Muscle of back (tissue), 13 donors: ENCODE results near the gene CDC42BPA. TPM values are rescaled to one million over a fixed set of nuclear protein-coding genes. Genes with fewer than 3 reads are reported as not detected.
"Not testable (repeated sequence)": the region's sequence is repeated elsewhere in the genome, so short reads cannot be mapped to it uniquely, and the experiment has no call there.

Source experiments
- DNase-seq, 3 donors: peaks; one replicate each; pipeline versions ENCODE4 v3.0.0 to v3.0.0-alpha.2; 2013
- long read RNA-seq, 9 donors: transcript quantifications; one replicate each; lab custom pipeline, GENCODE V29; 2026
- polyA plus RNA-seq, 10 donors: library from polyadenylated mRNA; unstranded; fragments of 120-200 nt; gene quantifications; one replicate each; pipeline ENCODE4 v1.2.1, GENCODE V29; 2013; ENCODE audit not compliant: insufficient read length in 10 of 10

The CDC42BPA gene, protein sequence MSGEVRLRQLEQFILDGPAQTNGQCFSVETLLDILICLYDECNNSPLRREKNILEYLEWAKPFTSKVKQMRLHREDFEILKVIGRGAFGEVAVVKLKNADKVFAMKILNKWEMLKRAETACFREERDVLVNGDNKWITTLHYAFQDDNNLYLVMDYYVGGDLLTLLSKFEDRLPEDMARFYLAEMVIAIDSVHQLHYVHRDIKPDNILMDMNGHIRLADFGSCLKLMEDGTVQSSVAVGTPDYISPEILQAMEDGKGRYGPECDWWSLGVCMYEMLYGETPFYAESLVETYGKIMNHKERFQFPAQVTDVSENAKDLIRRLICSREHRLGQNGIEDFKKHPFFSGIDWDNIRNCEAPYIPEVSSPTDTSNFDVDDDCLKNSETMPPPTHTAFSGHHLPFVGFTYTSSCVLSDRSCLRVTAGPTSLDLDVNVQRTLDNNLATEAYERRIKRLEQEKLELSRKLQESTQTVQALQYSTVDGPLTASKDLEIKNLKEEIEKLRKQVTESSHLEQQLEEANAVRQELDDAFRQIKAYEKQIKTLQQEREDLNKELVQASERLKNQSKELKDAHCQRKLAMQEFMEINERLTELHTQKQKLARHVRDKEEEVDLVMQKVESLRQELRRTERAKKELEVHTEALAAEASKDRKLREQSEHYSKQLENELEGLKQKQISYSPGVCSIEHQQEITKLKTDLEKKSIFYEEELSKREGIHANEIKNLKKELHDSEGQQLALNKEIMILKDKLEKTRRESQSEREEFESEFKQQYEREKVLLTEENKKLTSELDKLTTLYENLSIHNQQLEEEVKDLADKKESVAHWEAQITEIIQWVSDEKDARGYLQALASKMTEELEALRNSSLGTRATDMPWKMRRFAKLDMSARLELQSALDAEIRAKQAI (N-terminal part only)
- 10 to 100 TPM; 27.0 to 36.1 (median 31.9) TPM for polyA plus RNA-seq
- long read RNA-seq, donor 1, partial matches to known transcripts = 0 of 2 reads
- long read RNA-seq, donor 1, other reads (novel, unspliced or antisense) = 0 of 2 reads
- long read RNA-seq, donor 2 = 0 reads
- long read RNA-seq, donor 3 = 0 reads
- long read RNA-seq, donor 4, partial matches to known transcripts = 0 of 1 reads
- long read RNA-seq, donor 4, other reads (novel, unspliced or antisense) = 0 of 1 reads
- long read RNA-seq, donor 5 = 0 reads
- long read RNA-seq, donor 6, partial matches to known transcripts = 0 of 1 reads
- long read RNA-seq, donor 6, other reads (novel, unspliced or antisense) = 0 of 1 reads
- long read RNA-seq, donor 7, partial matches to known transcripts = 0 of 1 reads
- long read RNA-seq, donor 7, other reads (novel, unspliced or antisense) = 0 of 1 reads
- long read RNA-seq, donor 8, partial matches to known transcripts = 5 of 5 reads
- long read RNA-seq, donor 8, other reads (novel, unspliced or antisense) = 0 of 5 reads
- long read RNA-seq, donor 9 = 0 reads

DNA sequence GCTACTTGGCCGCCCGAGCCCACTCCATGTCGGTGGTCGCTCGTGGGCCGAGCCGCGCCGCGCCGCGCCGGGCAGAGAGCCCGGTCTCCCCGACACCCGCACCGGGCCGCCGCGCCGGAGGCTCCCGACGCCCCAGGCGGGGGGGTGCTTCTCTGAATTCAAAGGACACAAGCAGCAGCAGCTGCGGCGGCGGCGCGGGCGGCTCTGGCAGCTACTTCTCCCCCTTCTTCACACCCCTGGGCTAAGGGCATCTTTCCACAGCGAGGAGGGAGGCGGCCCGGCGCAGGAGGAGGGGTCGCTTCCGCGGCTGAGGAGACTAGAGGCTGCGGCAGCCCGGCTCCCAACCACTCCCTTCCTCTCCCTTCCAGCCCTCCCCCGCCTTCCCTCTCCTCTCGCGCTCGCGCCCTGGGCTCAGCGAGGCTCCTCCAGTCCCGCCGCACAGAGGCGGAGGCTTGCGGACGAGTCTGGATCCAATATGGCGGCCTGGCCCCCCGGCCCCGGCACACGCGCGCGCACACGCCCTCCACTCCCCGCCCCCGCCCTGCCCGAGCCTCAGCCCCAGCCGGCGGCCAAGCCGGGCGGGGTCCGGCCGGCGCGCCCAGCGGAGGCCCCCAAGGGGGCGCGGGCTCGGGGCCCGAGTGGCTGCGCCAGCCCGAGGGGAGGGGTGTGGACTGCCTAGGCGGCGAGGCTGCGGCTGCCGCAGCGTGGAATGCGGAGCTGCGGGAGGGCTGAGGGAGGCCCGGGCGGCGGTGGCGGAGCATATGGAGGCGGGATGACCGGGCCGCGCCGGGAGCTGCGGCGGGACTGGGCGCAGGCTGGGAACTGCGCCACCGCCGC, at the start of gene CDC42BPA:
CDC42BPA (minus strand) TSS at position 477 of the 837 bp plus-strand sequence. CDS start 1,310 bp downstream, outside the sequence.
- peak; percentile 87 to 96 (median 90) for DNase-seq

DNA sequence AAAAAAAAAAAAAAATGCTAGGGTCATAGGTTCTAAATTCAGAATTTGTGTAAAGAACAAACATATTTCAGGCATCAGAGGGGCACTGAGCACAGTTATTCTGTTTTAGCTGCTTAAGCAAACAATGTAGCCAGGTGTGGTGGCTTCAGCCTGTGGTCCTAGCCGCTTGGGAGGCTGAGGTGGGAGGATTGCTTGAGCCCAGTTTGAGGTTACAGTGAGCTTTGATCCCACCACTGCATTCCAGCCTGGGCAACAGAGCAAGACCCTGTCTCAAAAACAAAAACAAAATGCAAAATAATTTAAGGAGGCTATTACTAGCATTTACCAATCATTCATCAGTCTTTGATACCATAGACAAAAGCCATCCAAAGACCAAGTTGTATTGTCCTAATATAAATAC, 49.7 kb upstream of the CDC42BPA start:
- DNase-seq = no peak

DNA sequence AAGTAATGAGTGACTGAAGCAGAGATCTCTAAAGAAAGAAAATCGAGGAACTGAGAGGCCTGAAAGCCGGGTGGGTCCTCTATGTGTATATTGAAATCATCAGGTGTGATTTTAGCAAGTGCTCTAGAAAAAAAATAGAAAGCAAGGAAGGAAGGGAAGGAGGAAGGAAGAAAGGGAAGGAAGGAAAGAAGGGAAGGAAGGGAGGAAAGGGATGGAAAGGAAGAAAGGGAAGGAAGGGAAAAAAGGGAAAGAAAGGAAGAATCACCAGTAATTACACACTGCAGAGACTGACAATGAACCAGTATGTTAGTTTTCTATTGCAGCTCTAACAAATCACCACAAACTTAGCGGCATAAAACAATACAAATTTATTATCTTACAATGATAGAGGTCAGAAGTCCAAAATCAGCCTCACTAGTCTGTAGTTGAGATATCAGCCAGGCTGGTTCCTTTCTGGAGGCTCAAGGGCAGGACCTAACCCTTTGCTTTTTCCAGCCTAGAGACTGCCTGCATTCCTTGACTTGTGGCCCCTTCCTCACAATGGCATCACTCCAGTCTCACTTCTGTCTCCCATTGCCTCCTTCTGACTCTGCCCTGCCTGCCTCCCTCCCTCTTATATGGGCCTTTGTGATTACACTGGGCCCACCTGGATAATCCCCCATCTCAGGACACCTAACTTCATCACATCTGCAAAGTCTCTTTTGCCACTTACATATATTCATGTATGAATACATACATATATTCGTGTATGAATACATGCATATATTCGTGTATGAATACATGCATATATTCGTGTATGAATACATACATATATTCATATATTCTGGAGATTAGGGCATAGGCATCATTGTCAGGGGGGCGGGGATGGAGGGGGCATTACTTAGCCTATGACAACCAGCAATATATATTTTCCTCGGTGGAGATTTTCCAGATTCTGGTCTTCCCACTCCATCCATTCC, 47.5 kb upstream of the CDC42BPA start:
- no peak for DNase-seq

DNA sequence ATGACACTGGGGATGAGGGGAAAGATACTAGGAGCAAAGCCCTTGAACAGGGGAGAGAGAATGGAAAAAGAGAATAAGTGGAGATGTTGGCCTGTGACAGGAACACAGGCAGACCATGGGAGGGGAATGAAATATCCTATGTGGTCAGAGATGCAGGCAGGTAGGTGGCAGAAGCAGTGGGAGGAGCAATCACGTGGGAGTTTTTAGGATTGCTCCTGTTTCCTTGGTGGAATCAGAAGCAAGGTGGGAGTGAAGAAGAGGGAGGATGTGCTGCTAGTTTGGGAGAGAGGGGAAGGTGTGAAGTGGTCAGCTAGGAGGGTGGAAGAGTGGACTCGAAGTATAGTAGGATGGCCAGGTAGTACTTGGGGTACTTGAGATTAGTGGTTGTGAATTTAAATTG, 46.4 kb upstream of the CDC42BPA start:
- DNase-seq = no peak

- DNase-seq = no peak
These were observed 45.5 kb upstream of the CDC42BPA start for GRCh38 chr1:227363825-227364224.

DNA sequence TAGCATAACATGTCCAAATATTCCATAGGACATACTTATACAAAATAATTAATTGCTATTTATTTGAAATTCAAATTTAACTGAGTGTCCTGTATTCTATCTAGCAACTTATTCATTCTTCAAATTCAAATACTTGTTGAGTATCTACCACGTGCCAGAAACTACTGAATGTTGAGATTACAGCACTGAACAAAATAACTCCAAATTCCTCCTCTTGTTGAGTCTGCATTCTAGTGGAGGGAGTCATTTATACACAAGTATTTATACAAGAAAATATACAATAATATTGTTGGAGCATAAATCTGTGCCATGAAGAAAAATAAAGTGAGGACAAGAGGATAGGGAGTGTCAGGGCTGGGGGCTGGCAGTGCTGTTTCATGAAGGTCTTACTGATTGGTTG, 43.7 kb upstream of the CDC42BPA start:
- no peak for DNase-seq

- no peak for DNase-seq
These were observed 39.6 kb upstream of the CDC42BPA start for GRCh38 chr1:227357927-227358302.

- DNase-seq = peak; percentile 67 to 86 (median 81)
These were observed 39.1 kb upstream of the CDC42BPA start for GRCh38 chr1:227357171-227357926.

- peak in 1 of 3 donors; percentile 25 for DNase-seq
These were observed 38.4 kb upstream of the CDC42BPA start for GRCh38 chr1:227356620-227357146.

- DNase-seq = no peak
These were observed 37.4 kb upstream of the CDC42BPA start for GRCh38 chr1:227355542-227356245.

DNA sequence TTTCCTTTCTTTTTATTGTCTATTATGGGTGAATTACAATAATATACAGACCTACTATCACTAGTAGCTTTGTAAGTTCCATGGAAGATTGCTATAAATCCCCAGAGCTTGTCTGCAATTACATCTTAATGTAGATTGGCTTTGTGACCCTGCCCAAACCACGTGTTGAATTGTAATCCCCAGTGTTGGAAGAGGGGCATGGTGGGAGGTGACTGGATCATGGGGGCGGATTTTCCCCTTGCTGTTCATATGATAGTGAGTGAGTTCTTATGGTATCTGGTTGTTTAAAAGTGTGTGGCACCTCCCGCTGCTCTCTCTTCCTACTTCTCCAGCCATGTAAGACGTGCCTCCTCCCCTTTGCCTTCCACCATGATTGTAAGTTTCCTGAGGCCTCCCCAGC, 34.9 kb upstream of the CDC42BPA start:
- DNase-seq = no peak

- DNase-seq = not testable (repeated sequence)
These were observed 33.9 kb upstream of the CDC42BPA start for GRCh38 chr1:227352164-227352563.

DNA sequence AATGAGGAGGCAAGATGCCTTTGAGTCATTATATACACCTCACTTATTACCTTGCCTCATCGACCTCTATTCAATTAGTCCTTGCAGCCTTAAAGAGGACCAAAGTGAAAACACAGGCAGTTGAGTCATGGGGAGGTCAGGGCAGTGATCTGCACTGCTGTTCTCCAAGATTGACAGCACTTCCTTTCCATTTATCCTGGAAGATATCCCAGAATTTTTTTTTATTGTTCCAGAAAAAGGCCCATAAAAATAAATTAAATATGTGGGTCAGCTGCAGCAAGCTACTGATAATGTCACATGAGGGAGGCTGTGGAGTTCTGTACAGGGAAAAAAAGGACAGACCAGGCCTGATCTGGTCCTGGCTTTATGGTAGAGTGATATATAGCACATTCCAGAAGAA, 33.2 kb upstream of the CDC42BPA start:
- DNase-seq = peak in 2 of 3 donors; percentile 30 to 69

DNA sequence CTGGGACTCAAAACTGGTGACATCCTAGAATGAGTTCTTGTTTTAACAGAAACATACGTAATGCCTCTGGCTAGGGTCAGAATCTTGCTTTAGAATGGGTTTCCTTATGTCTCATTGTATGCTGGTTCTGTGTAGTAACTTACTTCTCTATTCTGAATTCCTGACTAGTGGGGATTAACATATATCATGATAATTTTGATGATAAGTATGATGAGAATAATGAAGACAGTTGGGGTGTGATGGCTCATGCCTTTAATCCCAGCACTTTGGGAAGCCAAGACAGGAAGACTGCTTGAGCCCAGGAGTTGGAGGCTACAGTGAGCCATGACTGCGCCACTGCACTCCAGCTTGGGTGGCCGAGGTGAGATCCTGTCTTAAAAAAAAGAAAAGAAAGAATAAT, 31.7 kb upstream of the CDC42BPA start:
- no peak for DNase-seq

GRCh38 chr1:227343727-227344551, 25.6 kb upstream of the CDC42BPA start:
- DNase-seq = peak in 2 of 3 donors; percentile 22 to 73

DNA sequence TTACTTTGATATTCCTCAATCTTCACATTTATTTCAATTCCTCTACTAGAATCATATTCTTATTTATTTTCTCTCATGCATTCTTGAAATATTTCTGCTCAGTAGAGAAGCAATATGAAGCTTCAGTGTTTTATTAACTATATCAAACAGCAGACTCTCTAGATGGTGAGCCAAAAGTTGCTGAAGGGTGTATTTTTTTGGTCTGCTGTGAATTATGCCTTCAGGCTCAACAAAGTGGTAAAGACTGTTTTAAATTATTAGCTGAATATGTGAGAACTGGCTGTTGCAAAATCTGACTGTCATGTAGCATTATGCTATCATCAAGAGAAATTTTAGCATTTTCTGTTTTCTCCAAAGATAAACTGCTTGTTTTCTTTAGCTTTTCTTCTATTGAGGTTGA, 24.9 kb upstream of the CDC42BPA start:
- no peak for DNase-seq
